G401 (cell line): ENCODE results near the gene FXYD6. TPM values are rescaled to one million over a fixed set of nuclear protein-coding genes. Genes with fewer than 3 reads are reported as not detected.
"Not testable (repeated sequence)": the region's sequence is repeated elsewhere in the genome, so short reads cannot be mapped to it uniquely, and the experiment has no call there.

Experiments
- DNase-seq: peaks from one replicate; pipeline ENCODE4 v3.0.0-alpha.2; 2015; ENCODE audit warnings: low spot score
- in situ Hi-C: cut with HindIII; loops from 2 replicates; pipeline ENCODE4 v1.10.0; 2016; ENCODE audit warnings: low sequenced_read_pairs, mixed read lengths
- total RNA-seq: library from RNA; depleted of rRNA; stranded (reverse); fragments of >200 nt; shearing (Covaris generic); gene quantifications from 2 replicates; pipeline ENCODE4 v1.2.3, GENCODE V29; 2014

Gene FXYD6
- total RNA-seq, 1 experiment from 2014 or later: not detected

DNA sequence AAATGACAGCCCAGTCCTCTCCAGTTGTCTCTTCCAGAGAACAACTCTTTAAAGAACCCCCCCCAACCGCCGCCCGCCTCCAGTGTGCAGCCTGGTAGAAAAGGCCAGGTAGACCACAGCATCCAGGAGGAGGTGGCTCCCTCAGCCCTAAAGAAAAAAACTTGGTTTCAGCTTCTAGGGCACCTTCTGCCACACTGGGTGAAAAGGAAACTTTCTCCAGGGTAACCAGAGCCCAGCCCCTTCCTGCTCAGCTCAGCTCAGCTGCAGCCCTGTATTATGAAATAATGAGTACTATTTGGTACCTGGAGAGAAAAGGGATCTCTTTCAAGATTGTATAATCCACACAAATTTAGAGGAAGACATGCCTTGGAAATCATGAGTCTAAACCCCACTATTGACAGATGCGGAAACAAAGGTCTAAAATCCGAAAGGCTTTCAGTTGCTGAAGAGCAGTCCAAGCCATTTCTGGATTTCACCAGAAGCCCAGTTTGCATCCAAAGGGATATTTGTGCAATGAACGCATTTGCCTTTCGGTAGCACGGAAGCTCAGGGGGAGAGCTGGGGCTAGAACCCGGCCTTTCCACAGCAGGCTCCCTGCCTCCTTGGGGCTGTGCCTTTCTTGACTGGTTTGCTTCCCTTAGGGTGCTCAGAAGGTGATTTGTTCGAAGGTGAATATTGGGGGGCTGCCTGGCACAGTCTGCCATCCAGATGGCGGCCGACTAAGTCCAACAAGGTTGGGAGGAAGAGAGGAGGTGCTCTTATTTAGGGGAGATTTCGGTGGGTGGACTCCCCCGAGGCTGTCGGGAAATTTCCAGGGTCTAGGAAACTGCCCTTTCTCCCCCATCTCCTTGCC, 3.3 kb downstream of the FXYD6 start:
- DNase-seq: no peak
- in situ Hi-C loops: no loop called here

DNA sequence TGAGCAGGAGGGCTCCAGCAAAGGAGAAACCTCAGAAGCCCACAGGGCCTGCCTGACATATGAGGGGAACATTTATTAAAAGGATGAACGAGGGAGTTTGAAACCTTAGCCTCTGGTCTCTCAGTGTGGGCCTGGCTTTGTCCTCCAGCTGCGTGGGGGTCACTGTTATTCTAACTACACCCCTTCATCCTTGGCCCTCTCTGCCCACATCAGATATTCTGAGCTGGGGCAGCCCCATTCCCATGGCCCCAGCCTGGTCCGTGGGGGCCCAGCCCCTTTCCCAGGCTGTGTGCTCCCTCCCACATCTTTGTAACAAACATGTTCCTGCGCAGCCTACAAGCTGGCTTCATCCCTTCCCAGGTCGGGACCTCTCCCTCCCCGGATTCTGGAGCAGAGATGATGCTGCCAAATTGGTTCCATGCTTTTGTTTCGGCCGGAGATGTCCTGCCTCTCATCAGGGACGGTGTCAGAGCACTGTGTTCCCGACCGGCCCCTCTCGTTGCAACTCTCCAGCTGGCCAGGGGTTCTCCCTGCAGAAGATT, 4.0 kb downstream of the FXYD6 start:
- peak; percentile 51 for DNase-seq
- in situ Hi-C loops: no loop called here

DNA sequence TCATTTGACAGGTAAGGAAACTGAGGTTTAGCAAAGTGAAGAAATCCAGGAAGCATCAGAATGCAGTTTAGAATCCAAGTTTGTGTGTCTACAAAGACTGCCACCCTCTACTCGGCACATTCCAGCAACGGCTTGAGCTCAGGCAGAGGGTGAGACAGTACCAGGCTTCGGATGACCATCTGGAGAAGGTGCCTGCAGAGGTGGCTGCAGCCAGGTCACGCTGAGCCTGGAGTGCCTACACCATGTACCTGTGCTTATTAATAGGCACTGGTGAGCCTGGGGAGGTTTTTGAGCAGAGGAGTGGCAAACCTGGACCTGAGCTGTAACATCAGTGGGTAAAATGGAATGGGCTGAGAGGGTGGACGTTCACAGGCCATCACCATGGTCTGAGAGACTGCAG, 4.7 kb downstream of the FXYD6 start:
- in situ Hi-C loops: no loop called here
- DNase-seq: peak; percentile 58

DNA sequence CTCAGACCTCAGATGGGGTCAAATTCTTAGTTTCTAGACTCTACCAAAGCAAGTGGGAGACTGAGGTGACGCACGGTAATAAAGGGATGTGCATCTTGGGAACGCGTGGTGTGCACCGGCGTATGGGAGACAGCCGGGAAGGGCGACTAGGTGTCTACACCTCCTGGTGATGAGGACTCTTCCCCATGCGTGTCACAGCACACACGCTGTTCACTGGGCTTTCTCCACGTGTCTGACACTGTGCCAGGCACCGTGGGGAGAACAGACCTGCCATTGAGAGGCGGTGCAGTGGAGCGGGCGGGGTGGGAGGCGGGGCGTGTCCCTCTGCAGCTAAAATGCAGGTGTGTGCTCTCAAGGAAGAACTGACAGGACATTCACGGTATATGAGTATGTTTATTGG, 5.3 kb downstream of the FXYD6 start:
- DNase-seq: peak; percentile 66
- in situ Hi-C loops: no loop called here

DNA sequence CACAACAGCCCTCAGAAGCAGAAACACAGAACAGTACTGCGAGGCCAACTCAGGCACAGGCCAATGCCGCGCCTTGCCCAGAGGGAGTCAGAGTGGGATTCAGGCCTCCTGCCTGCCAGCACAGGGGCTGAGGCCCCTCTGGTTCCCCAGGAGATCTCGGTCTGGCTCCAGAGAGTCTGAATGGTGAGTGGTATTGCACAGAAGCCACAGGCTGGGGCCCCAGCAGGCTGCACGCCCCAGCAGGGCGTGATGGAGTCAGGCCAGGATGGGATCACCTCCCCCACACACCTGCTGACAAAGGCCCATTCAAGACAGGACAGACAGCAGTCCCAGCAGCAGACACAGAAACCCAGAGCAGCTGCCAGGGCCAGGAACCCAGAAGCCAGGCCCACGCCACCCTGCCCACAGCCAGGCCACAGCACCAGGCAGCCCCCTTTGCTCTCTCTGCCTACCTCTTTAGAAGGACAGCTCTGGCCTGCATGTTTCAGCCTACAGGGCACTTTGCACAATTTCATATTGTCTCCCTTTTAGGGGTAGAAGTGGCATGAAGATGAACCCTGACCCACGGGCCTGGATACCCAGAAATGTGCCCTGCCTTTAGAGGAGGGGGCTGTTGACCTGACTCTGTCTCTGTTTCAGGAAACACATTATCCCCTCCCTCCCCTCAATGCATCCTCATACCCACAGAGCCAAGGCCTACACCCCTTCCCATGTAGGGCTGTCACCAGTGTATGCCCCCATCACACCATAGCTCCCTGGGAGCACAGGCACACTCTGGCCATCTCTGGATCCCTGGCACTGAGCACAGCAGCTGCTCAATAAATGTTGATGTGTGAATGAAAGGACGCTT, 6.1 kb downstream of the FXYD6 start:
- in situ Hi-C loops: no loop called here
- DNase-seq: peak; percentile 62

DNA sequence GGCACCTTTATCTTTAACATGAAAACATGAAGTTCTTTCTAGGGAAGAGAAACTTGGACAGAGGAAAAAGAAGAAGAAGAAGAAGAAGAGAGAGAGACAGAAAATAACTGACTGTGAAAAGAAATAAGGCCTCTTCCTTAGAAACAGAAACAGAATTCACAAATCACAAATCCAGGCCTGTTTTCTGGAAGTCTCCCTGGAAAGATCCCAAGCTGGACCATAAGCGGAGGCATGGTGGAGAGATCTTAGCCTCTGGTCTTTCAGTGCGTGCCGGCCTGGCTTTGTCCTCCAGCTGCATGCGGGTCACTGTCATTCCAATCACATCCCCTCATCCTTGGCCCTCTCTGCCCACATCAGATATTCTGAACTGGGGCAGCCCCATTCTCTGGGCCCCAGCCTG, 6.9 kb downstream of the FXYD6 start:
- in situ Hi-C loops: no loop called here
- no peak for DNase-seq

DNA sequence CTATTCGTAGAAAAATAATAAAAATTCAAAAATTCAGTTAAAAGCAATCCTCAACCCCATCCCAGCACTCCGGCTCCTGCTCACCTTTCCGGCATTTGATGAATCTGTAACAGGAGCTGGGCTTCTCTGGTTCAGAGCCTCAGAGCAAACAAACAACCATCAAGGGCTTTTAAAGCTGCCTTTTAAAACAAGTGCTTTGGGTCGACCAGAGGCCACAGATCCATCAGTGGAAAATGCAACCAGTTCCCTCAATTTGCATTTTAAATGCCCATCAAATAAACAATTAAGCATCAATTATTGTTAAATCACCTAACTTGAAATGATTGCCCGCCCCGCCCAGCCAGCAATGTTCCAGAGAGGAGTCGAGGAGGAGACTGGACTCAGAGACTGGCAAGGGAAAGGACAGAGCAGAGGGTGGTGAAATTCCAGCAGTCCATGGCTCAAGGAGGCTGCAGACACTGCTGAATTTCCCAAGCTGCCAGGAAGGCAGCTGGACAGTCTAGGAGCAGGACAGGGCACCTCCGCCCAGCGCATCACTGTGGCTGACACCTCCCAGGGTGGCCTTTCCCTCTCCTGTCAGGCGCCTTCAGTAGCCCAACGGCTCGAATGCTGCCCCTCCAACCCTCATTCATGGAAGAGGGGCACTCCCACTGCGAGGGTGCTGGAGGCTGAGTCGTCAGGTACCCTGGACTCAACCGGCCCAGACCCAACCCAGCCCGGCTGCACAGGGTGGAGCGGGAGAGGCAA, 7.5 kb downstream of the FXYD6 start:
- in situ Hi-C loops: no loop called here
- DNase-seq: peak; percentile 45

DNA sequence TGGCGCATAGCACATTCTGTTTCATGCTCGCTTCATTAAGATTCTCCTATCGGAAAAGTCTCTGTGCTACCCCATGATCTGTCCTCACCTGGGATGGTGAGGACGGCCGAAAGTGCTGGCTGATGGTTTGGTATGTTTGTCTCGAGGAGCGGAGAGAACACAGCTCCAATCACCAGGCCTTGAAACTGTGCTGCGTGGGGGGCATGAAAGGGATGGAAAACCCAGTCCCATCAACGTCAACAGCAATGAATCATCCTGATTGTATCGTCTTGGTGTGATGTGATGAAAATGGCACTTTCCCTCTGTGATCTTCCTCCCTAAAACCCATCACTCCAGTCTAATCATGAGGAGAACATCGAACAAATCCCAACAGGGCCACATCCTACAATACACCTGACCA, 8.4 kb downstream of the FXYD6 start:
- in situ Hi-C loops: no loop called here
- no peak for DNase-seq

DNA sequence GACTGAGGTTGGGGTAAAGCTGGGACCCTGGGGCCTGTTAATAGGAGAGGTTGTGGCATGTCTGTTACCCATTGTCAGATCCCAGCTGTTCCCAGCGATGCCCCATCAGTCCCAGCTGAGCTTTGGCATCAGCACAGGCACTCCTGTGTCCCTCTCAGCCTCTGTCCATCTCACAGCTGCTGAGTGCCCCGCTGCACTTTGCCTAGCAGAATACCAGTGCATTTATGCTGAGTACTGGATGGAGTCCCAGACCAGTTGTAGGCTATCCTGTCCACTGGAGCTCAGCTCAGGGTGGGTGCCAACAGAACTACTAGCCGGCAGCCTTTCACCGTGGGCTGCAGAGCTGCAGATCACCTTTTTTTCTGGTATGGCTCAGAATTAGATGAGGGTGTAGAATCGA, 9.9 kb downstream of the FXYD6 start:
- in situ Hi-C loops: no loop called here

DNA sequence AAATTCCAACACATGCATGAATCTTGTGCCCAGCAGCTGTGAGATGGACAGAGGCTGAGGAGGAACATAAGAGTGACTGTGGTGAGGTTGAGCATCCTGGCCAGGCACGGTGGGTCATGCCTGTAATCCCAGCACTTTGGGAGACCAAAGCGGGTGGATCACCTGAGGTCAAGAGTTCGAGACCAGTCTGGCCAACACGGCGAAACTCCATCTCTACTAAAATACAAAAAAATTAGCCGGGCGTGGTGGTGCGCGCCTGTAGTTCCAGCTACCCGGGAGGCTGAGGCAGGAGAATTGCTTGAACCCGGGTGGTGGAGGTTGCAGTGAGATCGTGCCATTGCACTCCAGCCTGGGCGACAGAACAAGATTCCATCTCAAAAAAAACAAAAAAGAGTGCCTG, 10.9 kb downstream of the FXYD6 start:
- in situ Hi-C loops, DNase-seq: not testable (repeated sequence)

More for the DNA sequence above, 9.9 kb downstream of the FXYD6 start:
- DNase-seq: peak; percentile 74

DNA sequence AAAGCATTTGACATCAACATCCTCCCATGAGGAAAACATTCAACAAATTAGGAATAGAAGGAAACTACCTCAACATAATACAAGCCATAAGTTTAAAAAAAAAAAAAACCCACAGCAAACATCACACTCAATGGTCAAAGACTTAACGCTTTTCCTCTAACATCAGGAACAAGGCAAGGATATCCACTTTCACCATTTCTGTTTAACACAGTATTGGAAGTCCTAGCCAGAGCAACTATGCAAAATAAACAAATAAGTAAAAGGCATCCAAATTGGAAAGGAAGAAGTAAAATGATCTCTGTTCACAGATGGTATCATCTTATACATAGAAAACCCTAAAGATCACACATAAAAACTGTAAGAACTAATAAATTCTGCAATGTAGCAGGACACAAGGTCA, 13.1 kb downstream of the FXYD6 start:
- DNase-seq: no peak
- in situ Hi-C loops: no loop called here

DNA sequence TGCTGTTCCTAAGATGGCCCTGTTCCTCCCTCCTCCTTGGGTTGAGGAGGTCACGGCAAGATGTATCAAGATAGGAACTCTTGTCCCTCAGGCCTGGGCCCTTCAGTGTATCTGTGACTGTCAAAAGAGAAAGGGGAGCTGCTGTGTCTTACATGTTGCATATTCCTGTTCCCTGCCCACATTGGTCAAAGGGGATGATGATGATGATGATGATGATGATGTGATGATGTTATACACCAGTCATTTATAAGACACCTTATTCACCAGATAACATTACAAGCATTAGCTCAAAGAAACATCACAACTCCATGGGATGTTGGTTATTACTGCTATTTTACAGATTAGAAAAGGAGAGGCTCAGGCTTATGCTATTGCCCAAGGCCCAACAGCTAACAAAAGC, 13.7 kb downstream of the FXYD6 start:
- in situ Hi-C loops: no loop called here
- DNase-seq: no peak

DNA sequence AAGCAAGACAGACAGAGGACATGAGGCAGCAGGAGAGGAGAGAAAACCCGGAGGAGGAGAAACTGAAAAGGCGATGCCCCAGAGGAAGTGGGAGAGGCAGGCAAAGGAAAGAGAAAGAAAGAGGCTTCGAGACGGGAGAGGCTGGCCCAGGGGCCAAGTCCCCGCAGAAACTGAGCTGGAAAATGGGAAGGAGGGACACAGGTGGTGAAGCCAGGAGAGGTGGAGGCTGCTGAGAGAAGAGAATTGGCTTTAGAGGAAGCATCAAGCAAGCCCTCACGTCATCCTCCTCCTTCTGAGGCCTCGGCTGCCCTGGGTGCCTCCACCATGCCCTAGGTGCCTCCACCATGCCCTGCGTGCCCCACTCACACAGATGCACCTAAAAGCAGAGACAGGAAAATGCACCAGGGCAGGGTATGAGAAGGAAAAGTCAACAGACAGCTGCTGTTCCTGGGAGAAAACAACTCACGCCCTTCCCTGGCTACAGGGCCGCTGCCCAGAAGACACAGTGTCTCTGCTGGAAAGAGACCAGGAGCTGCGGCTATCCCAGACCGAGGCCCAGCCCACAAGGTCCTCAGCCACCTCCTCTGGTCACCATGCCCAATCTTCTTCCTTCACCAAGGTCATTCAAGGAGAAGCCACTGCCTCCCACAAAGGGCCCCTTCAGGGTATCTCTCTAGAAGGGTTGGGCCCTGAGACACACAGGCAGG, 14.3 kb downstream of the FXYD6 start:
- no peak for DNase-seq
- in situ Hi-C loops: no loop called here

DNA sequence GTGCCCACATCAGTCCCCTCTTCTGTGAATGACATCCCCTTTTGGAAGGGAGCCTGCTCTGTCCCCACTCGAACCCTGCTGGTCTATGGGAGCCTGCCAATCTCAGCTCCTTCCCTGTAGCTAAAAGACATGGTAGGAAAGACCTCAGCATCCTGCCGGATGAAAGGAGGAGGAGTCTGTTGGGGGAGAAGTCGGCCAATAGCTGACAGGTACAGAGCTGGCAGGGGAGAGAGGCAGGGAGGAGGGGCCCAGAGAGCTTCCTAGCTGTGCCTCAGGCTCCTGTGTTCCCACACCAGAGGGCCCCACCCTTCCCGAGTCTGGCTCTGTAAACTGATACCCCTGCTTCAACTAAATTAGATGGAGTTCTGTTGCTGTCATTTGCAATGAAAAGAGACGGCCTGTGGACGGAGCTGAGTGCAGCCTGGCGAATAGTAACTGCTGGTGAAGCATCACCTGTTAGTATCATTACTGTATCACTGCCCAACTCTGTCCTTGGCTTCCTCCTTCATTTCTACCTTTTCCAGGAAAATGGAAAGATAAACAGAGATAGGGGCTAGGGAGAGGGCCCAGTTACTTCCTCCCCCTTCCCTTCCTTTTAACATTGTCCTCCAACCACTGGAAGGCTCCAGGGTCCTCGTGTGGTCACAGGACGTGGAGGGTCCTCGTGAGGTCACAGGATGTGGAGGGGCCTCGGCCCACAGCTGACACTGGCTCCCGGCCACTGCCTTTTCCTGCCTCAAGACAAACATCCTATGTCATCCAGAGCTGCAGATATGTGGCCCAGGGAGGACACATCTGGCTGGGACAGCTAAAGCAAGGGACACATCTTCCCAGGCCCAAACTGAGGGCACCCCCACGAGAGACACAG, 15.1 kb downstream of the FXYD6 start:
- in situ Hi-C loops: no loop called here
- peak; percentile 90 for DNase-seq

DNA sequence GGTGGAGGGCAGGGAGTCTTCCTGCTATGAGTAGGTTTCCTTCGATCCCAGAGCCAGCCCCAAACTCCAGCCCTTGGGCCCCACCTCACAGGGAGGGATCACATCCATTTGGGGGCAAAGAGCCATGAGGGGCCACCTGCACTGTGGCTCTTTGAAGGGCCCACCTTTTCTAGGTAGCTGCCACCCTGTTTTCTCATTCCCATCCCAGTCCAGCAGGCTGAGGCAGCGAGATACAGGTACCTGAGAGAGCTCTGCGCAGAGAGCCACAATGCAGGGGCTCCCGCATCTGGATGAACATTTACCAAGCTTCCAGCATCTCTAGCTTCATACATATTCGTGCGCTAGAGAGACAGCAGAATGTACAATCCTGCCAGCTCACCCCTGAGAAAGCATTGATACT, 16.3 kb downstream of the FXYD6 start:
- DNase-seq: no peak
- in situ Hi-C loops: no loop called here

DNA sequence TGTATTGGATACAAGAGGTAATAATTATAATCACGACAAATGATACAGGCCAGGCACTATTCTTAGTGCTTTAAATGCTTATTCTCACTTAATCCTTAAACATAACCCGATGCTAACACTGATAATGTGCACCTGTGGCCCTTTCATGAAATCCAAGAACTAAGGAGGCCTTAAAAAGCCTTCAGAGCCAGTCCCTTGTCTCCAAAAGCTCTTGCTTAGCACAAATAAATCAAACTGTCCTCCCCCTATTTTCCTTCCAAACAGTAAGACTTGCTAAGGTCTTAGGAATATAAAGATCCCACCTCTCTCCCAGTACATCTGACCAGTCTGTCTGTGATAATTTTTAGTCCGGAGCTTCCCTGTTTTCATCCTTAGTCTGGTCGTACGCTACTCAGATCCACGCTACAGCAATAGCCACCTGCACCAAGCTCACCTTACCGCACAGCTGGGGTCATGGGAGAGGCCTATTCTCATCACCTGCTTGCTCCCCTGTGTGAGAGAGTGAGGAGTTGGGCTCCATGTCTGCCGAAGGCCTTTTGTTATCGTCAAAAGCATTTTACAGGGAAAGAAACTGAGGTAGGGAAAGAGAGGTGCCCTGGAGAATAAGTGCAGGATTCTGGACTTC, 16.9 kb downstream of the FXYD6 start:
- DNase-seq: no peak
- in situ Hi-C loops: no loop called here

DNA sequence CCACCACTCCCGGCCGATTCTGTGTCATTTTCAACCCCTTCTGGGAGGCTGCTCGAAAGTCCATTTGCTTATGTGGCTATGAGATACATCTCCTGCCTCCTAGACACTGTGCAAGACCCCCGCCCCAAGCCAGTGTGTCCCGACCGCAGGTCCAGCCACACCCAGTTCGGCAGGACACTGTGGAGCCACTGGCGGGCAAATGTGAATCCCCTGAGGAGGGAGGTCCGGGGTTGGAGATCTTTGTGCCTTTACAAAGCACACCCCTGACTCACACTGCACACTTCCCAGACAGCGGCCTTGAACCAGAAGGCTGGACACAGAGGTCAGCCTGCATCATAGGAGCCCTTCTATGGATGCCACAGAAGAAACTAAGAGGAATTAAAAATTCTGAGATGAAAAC, 17.4 kb downstream of the FXYD6 start:
- in situ Hi-C loops: no loop called here
- DNase-seq: no peak
